DOHH2 (cell line): ENCODE results near the gene RHBDF2.

Experiments used
- CTCF ChIP-seq: fragments of 200-600 bp; sonication (generic); IDR thresholded peaks from one replicate; pipeline ENCODE4 v1.5.1; 2014; ENCODE audit warnings: antibody characterized with exemption, mild to moderate bottlenecking, low read depth, low read length; ENCODE audit not compliant: poor library complexity, severe bottlenecking
- EZH2phosphoT487 ChIP-seq: fragments of 200-600 bp; sonication (generic); IDR thresholded peaks from 2 replicates; pipeline ENCODE4 v1.6.1; 2017; ENCODE audit warnings: borderline replicate concordance, mild to moderate bottlenecking, antibody characterized with exemption, low read length, moderate library complexity, mixed read lengths

- TF ChIP-seq CTCF = no peak
- TF ChIP-seq EZH2phosphoT487 = no peak
Observed at GRCh38 chr17:76490112-76490710, 11.0 kb downstream of the RHBDF2 start.
